ENCODE data around the gene POLG. TPM values are rescaled to one million over a fixed set of nuclear protein-coding genes. Genes with fewer than 3 reads are reported as not detected.

The POLG gene
- polyA plus RNA-seq, 1 of the 3 experiments (the other 2 are of a cell fraction) = 24.9 TPM

DNA sequence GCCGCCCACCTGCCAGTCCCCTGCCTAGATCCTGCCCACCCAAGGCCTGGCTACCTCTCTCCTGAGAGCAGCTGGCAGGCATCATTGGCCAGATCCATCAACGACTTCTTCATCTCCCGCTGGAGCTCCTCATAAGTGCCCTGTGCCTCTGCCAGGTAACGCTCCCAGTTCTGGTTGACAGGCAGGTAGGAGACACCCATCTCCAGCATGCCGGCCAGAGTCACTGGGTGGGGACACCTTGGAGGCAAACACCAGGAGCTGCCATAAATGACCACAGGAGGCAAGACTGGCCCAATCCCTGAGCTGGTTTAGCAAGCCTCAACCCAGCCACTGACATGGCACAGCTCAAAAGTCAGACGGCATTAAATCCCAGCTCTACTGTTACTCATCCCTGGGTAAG, 7.5 kb downstream of the POLG start:
- CTCF ChIA-PET = interaction anchor here (0.6 to 3.2 kb wide), 3 partner anchors 31 to 95 kb away, joined by 3 to 13 read pairs (median 4); no protein-coding TSS in a partner anchor
- 100% methylated on average over 6 of the region's 6 CpGs for WGBS (ENCODE audit: low lambda C conversion rate)
- peaks cover 39% of the 10 kb centered on the region for H3K79me2 ChIP-seq (ENCODE audit: insufficient read depth)

GRCh38 chr15:89326316-89326715, 8.3 kb downstream of the POLG start:
- peaks cover 60 to 98% of the 10 kb centered on the region in 2 experiments for H3K36me3 ChIP-seq (replicated peaks in 1 of 2; ENCODE audit: control insufficient read depth in 1 of 2, insufficient read depth in 2 of 2, low read length in 1 of 2)
- no peak for DNase-seq
- H3K4me1 ChIP-seq (ENCODE audit: control insufficient read depth in 1 of 2, insufficient read depth in 2 of 2, low read depth in 1 of 2, low read length in 1 of 2) = peaks cover 2 to 25% of the 10 kb centered on the region in 2 experiments; a peak in 3 of 4 replicates
- H2AFZ ChIP-seq (ENCODE audit: low read depth) = no peak overlapping the region
- peaks cover 30% of the 10 kb centered on the region for H4K20me1 ChIP-seq (ENCODE audit: insufficient read depth)
- ChIA-PET CTCF (interaction anchor here (0.8 to 8.1 kb wide), 4 partner anchors 13 to 119 kb away, joined by 3 to 30 read pairs (median 4); no protein-coding TSS in a partner anchor), POLR2A (no interaction called here)
- no peak overlapping the region for H3K27ac ChIP-seq (ENCODE audit: low read depth in 2 of 2, low read length in 1 of 2)
- TF ChIP-seq NFIC (IDR thresholded peaks at IDR 0.05; ENCODE audit: borderline replicate concordance) (no peak), TCF12 (IDR thresholded peaks at IDR 0.05) (no peak), GATA2 (CRISPR knock-in tag; IDR thresholded peaks at IDR 0.05) (no peak), YY1 (IDR thresholded peaks at IDR 0.05; ENCODE audit: low read depth) (no peak), CTCF (IDR thresholded peaks at IDR 0.05) (no peak), FOXJ3 (CRISPR knock-in tag; IDR thresholded peaks at IDR 0.05) (no peak), SMC3 (IDR thresholded peaks at IDR 0.05; ENCODE audit: low read depth, low read length) (no peak), RAD21 (IDR thresholded peaks at IDR 0.05; ENCODE audit: low read length) (no peak), IRF3 (IDR thresholded peaks at IDR 0.05; ENCODE audit: low read depth, low read length) (no peak)
- WGBS (ENCODE audit: low lambda C conversion rate) = 85% methylated on average over 6 of the region's 6 CpGs
- peaks cover 3% of the 10 kb centered on the region for H3F3A ChIP-seq (replicated peaks; ENCODE audit: insufficient read depth)
- H3K9me3 ChIP-seq = no peaks in the 10 kb centered on the region
- no peak overlapping the region for H3K4me2 ChIP-seq
- H3K27me3 ChIP-seq (ENCODE audit: insufficient read depth) = no peaks in the 10 kb centered on the region
- no peak overlapping the region for H3K9ac ChIP-seq
- H3K79me2 ChIP-seq (ENCODE audit: insufficient read depth) = peaks cover 31% of the 10 kb centered on the region
- no peak overlapping the region for H3K4me3 ChIP-seq (ENCODE audit: low read depth in 2 of 2, low read length in 1 of 2)
- no peaks in the 10 kb centered on the region for H3K9me2 ChIP-seq

More for the DNA sequence above, 7.5 kb downstream of the POLG start:
- Histone ChIP-seq H3K27ac (ENCODE audit: low read depth in 2 of 2, low read length in 1 of 2) (no peak overlapping the region), H3K36me3 (replicated peaks in 1 of 2; ENCODE audit: control insufficient read depth in 1 of 2, insufficient read depth in 2 of 2, low read length in 1 of 2) (peaks cover 61 to 98% of the 10 kb centered on the region in 2 experiments), H3K9me2 (no peaks in the 10 kb centered on the region), H4K20me1 (ENCODE audit: insufficient read depth) (peaks cover 38% of the 10 kb centered on the region), H3K9ac (no peak overlapping the region), H2AFZ (ENCODE audit: low read depth) (no peak overlapping the region), H3K4me3 (ENCODE audit: low read depth in 2 of 2, low read length in 1 of 2) (no peak overlapping the region), H3K4me1 (ENCODE audit: control insufficient read depth in 1 of 2, insufficient read depth in 2 of 2, low read depth in 1 of 2, low read length in 1 of 2) (peaks cover 10 to 29% of the 10 kb centered on the region in 2 experiments), H3K9me3 (no peaks in the 10 kb centered on the region), H3K4me2 (no peak overlapping the region), H3K27me3 (ENCODE audit: insufficient read depth) (no peaks in the 10 kb centered on the region), H3F3A (replicated peaks; ENCODE audit: insufficient read depth) (peaks cover 2% of the 10 kb centered on the region)
- TF ChIP-seq EP300 (IDR thresholded peaks at IDR 0.05; ENCODE audit: borderline replicate concordance in 1 of 2, low read depth in 1 of 2, low read length in 1 of 2) (no peak), PBX3 (IDR thresholded peaks at IDR 0.05) (no peak), MXI1 (IDR thresholded peaks at IDR 0.05; ENCODE audit: low read depth, low read length) (no peak)
- DNase-seq = no peak
- POLR2A ChIA-PET = no interaction called here

Data from SK-N-SH (cell line).